Thyroid gland (tissue), 4 donors: ENCODE measurements around the gene HELB. TPM values are rescaled to one million over a fixed set of nuclear protein-coding genes. Genes with fewer than 3 reads are reported as not detected.

ENCODE experiments used
- DNase-seq, 2 donors: peaks; one replicate each; pipeline ENCODE4 v3.0.0-alpha.2; 2019
- H3K27ac ChIP-seq, 3 donors: fragments of 200-600 bp; sonication (generic); 1 replicate in 2 of 3; 2 replicates in 1 of 3; pipeline ENCODE4 v1.5.1; 2016 to 2019; ENCODE audit warnings: mild to moderate bottlenecking in 1 of 3, moderate library complexity in 1 of 3
- H3K27me3 ChIP-seq: fragments of 200-600 bp; sonication (generic); one replicate; pipeline ENCODE4 v1.5.1; 2019
- H3K36me3 ChIP-seq, 2 donors: fragments of 200-600 bp; sonication (generic); one replicate each; pipeline ENCODE4 v1.5.1; 2016 to 2019
- H3K4me1 ChIP-seq, 2 donors: fragments of 200-600 bp; sonication (generic); one replicate each; pipeline ENCODE4 v1.5.1; 2017 to 2019
- H3K4me3 ChIP-seq, 3 donors: fragments of 200-600 bp; sonication (generic); replicated peaks in 1 of 3; 1 replicate in 2 of 3; 2 replicates in 1 of 3; pipeline ENCODE4 v1.5.1; 2016; ENCODE audit warnings: mild to moderate bottlenecking in 1 of 3
- H3K9me3 ChIP-seq: fragments of 200-600 bp; sonication (generic); one replicate; pipeline ENCODE4 v1.5.1; 2017
- CTCF ChIP-seq, 6 experiments: fragments of 200-600 bp in 3 of 6; fragments of 450-650 bp in 3 of 6; sonication (generic) in 3 of 6; IDR thresholded peaks; one replicate each; pipeline ENCODE4 v1.5.1; 2016 to 2019; ENCODE audit warnings: antibody characterized with exemption in 6 of 6, mild to moderate bottlenecking in 2 of 6, inconsistent platforms in 1 of 6, moderate library complexity in 1 of 6
- POLR2A ChIP-seq, 2 donors: fragments of 450-650 bp; IDR thresholded peaks; one replicate each; pipeline ENCODE4 v1.6.1; 2017; ENCODE audit warnings: antibody characterized with exemption in 2 of 2, mild to moderate bottlenecking in 2 of 2, moderate library complexity in 1 of 2
- WGBS, 2 donors: methylation state at CpG; one replicate each; pipeline ENCODE4 v1.1.5; 2017; 5-methylcytosine and 5-hydroxymethylcytosine counted together
- intact Hi-C: fragments of 100-400 bp; cut with DNase I; formaldehyde crosslinking; loops from one replicate; pipeline ENCODE4 v1.15.1; 2023
- total RNA-seq, 4 donors: library from RNA; depleted of rRNA; stranded (reverse); fragments of >200 nt; gene quantifications; one replicate each; pipeline ENCODE4 v1.2.3, GENCODE V29; 2016

Gene HELB
- 1 to 10 TPM; 5.1 to 6.6 (median 5.9) TPM for total RNA-seq

- intact Hi-C loops, result no loop called here
- H3K27ac ChIP-seq, result peak within 1 kb of the TSS in 2 of 3 donors; percentile 24 to 52
- H3K36me3 ChIP-seq, result no peaks in the 10 kb centered on the region
- peak; percentile 98 to 99 for DNase-seq
- TF ChIP-seq POLR2A (IDR thresholded peaks at IDR 0.05), result peak in 1 of 2 donors; percentile 73
- peak in 1 of 6 experiments; percentile 10 for TF ChIP-seq CTCF (IDR thresholded peaks at IDR 0.05)
- no peaks in the 10 kb centered on the region for H3K27me3 ChIP-seq
- H3K9me3 ChIP-seq, result no peaks in the 10 kb centered on the region
- 0 to 2% methylated on average over 43 to 45 of the region's 45 CpGs for WGBS, 2 donors
- peaks cover 0 to 6% of the 10 kb centered on the region in 2 donors for H3K4me1 ChIP-seq
- peak within 1 kb of the TSS; percentile 50 to 63 (median 51) for H3K4me3 ChIP-seq
Observed at GRCh38 chr12:66301944-66302826, at the start of gene HELB. Gene HELB (plus strand): TSS chr12:66302493. CDS start chr12:66302604, 111 bp downstream.

- WGBS, 2 donors, result 91 to 92% methylated on average over 2 of the region's 2 CpGs
- intact Hi-C loops, result no loop called here
- no peaks in the 10 kb centered on the region for H3K4me1 ChIP-seq
Observed at GRCh38 chr12:66252771-66253170, 49.5 kb upstream of the HELB start.

GRCh38 chr12:66255737-66256136 lies 46.6 kb upstream of the HELB start:
- intact Hi-C loops, result no loop called here
- TF ChIP-seq POLR2A (IDR thresholded peaks at IDR 0.05) (no peak), CTCF (IDR thresholded peaks at IDR 0.05) (no peak)
- H3K4me1 ChIP-seq, result no peaks in the 10 kb centered on the region
- no peaks in the 10 kb centered on the region for H3K27me3 ChIP-seq
- no peak overlapping the region for H3K4me3 ChIP-seq
- no peaks in the 10 kb centered on the region for H3K9me3 ChIP-seq
- no peaks in the 10 kb centered on the region for H3K36me3 ChIP-seq
- no peak overlapping the region for H3K27ac ChIP-seq
- no peak for DNase-seq

More at GRCh38 chr12:66252771-66253170, 49.5 kb upstream of the HELB start:
- Histone ChIP-seq H3K9me3 (no peaks in the 10 kb centered on the region), H3K27me3 (no peaks in the 10 kb centered on the region), H3K4me3 (no peak overlapping the region), H3K36me3 (no peaks in the 10 kb centered on the region), H3K27ac (no peak overlapping the region)
- no peak for TF ChIP-seq CTCF (IDR thresholded peaks at IDR 0.05)
- no peak for TF ChIP-seq POLR2A (IDR thresholded peaks at IDR 0.05)
- no peak for DNase-seq

- Histone ChIP-seq H3K9me3 (no peaks in the 10 kb centered on the region), H3K4me3 (no peak overlapping the region), H3K27ac (no peak overlapping the region), H3K4me1 (no peaks in the 10 kb centered on the region), H3K36me3 (no peaks in the 10 kb centered on the region), H3K27me3 (no peaks in the 10 kb centered on the region)
- no peak for TF ChIP-seq CTCF (IDR thresholded peaks at IDR 0.05)
- no peak for TF ChIP-seq POLR2A (IDR thresholded peaks at IDR 0.05)
- intact Hi-C loops, result no loop called here
- WGBS, 2 donors, result 70 to 77% methylated on average over 3 of the region's 3 CpGs
- DNase-seq, result no peak
Observed at GRCh38 chr12:66258011-66258410, 44.3 kb upstream of the HELB start.

- Histone ChIP-seq H3K9me3 (no peaks in the 10 kb centered on the region), H3K27ac (no peak overlapping the region), H3K36me3 (no peaks in the 10 kb centered on the region), H3K4me3 (no peak overlapping the region), H3K4me1 (no peaks in the 10 kb centered on the region), H3K27me3 (no peaks in the 10 kb centered on the region)
- TF ChIP-seq CTCF (IDR thresholded peaks at IDR 0.05) (no peak), POLR2A (IDR thresholded peaks at IDR 0.05) (no peak)
- DNase-seq, result no peak
- intact Hi-C loops, result loop anchor here (10.0 kb wide), 1 partner anchor 432 kb away; no protein-coding TSS in a partner anchor
Observed at GRCh38 chr12:66262737-66263136, 39.6 kb upstream of the HELB start.
